Kidney glomerular epithelial cell (primary cell): ENCODE results near the gene CECR2.
"Not testable (repeated sequence)": the region's sequence is repeated elsewhere in the genome, so short reads cannot be mapped to it uniquely, and the experiment has no call there.

Experiments
- DNase-seq: peaks from one replicate; lab custom pipeline; 2025; lab: John Stamatoyannopoulos, UW

CECR2 gene

DNA sequence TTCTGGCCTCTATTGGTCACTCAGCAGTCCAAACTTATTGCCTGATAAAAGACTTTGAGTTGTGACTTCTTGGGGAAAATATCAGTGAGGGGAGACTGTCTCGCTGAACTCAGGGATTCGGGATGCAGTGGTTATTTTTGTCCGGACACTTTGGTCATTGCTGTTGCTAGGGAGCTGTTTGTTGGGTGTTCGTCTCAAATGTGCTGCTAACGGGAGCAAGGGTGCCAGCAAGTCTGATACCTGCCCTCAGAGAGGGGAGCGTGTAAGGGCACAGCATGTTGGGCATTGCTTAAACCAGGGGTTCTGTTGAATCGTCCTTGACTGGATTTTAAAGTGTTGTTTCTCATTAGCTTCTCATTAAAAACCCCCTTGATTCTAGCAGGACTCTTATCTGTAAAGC is 144.8 kb downstream of the CECR2 start:
- DNase-seq, result no peak

DNA sequence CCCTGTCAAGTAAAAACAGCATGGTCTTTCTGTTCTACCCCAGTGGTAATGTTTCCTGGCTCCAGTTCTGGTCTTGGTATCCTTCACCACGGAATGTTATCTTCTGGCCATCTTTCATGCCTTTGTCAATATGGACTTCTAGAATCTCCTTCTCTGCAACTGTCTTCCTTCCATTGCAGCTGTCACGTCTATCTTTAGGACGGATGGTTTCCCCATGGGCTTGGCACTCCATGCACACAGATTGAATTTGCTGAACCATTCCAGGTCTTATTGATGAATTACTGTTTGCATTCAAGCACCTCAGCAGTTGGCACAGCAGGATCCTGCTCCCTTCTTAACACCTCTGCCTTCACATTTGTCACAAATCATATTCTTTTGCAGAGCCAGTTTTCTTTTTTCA is 149.1 kb downstream of the CECR2 start:
- DNase-seq, result no peak

DNA sequence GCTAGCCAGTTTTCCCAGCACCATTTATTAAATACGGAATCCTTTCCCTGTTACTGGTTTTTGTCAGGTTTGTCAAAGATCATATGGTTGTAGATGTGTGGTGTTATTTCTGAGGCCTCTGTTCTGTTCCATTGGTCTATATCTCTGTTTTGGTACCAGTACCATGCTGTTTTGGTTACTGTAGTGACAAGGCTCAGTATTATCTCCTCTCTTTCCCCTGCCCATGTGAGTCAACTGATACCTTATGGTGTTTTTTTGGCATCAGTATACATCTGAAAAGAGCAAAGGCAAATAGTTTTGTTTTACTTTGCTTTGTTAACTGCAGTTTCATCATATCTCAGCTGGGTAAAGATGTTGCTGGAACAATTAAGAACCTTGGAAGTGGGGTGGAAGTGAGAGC is 152.7 kb downstream of the CECR2 start:
- not testable (repeated sequence) for DNase-seq

DNA sequence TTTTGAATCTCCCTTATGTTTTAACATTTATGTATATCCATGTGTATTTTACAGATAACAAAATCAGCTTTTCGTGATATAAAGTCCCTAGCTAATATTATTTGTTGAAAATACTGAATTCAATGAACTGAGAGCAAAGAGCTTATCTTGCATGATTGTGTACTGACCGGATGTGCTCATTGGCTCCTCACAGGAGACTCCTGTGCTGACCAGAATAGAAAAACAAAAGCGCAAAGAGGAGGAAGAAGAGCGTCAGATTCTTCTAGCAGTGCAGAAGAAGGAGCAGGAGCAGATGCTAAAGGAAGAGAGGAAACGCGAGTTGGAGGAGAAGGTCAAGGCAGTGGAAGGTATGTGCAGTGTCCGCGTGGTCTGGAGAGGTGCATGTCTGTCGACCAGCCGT is 154.7 kb downstream of the CECR2 start:
- DNase-seq, result no peak

DNA sequence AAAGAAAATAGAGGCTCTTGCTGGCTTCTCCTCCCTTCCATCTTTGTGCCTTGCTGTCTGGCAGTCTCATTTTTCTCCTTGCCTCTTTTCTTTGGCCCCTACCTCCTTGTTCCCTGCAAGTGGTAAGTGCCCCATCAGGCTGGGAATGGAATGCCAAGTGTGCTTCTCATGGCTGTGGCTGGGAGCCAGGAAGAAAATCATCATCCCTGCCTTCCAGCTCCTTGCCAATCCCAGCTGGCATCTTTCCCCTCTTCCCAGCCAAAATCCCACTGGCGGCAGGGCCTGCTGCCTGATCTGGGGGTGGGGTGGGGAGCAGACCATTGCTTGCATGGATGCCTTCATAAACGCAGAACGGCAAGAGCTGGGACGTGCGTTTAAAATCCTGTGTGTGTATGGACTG is 167.0 kb downstream of the CECR2 start:
- DNase-seq, result no peak

DNA sequence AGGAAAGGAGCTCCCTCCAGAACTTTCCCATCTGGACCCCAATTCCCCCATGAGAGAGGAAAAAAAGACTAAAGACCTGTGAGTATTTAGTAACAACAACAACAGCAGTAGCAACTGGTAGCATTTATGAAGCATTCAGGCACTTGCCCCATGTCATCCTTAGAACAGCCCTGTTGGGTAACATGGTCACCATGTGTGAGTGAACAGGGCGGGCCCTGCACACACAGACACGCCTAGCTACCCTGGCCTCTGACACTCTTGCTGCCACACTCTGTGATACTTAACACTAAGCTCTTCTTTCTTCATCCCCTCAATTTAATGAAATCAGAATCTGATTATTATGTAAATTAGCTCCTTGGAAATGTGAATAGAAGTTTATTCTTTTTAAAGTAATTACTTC is 167.9 kb downstream of the CECR2 start:
- DNase-seq, result no peak

DNA sequence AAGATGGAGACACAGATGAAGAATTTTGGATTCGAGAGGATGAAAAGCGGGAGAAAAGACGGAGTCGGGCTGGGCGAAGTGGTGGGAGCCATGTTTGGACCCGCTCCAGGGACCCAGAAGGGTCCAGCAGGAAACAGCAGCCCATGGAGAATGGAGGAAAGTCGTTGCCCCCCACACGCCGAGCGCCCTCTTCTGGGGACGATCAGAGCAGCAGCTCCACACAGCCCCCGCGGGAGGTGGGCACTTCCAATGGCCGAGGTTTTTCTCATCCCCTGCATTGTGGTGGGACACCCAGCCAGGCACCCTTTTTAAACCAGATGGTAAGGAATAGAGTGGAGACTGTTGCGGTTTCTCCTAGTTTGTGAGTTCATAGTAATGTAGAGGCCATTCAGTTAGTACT is 171.2 kb downstream of the CECR2 start:
- no peak for DNase-seq

DNA sequence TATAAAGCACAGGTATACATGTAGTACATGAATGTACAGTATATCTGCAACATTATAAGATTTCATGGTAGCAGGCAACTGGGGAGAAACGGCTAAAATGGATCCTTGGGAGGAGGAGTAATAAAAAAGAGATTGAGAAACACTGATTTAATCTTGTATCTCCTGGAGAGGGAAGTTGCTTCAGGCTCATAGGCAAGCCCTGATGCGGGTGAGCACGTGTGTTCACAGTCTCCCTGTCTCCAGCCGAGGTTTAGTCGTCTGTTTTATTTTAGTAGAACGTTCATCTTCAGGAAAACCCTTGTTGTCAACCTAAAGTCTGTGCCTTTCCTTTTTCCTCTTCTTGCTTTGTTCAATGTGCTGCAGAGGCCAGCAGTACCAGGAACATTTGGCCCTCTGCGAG is 172.2 kb downstream of the CECR2 start:
- DNase-seq, result no peak

DNA sequence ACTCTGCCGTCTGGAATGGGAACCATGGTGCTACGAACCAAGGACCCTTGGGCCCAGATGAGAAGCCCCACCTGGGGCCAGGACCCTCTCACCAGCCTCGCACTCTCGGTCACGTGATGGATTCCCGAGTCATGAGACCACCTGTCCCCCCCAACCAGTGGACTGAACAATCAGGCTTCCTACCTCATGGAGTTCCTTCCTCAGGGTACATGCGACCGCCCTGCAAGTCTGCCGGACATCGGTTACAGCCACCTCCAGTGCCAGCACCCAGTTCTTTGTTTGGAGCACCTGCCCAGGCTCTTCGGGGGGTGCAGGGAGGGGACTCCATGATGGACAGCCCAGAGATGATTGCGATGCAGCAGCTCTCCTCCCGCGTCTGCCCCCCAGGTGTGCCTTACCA is 173.2 kb downstream of the CECR2 start:
- DNase-seq, result no peak

DNA sequence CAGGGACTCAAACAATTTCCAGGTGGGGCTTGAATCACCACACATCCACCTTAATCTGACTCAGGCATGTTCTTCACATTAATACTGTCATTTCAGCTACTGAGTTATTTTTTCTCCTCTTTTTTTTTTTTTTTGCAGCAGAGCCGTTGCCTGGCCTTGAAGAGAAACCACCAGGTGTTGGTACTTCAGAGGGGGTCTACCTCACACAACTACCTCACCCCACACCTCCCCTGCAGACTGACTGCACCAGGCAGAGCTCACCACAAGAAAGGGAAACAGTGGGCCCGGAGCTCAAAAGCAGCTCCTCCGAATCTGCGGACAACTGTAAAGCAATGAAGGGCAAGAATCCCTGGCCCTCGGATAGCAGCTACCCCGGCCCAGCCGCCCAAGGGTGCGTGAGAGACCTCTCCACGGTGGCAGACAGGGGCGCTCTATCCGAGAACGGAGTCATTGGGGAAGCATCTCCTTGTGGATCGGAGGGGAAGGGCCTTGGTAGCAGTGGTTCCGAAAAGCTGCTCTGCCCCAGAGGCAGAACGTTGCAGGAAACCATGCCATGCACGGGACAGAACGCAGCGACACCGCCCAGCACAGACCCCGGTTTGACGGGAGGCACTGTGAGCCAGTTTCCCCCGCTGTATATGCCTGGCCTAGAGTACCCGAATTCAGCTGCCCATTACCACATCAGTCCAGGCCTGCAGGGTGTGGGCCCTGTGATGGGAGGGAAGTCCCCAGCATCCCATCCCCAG is 178.9 kb downstream of the CECR2 start:
- DNase-seq, result no peak

DNA sequence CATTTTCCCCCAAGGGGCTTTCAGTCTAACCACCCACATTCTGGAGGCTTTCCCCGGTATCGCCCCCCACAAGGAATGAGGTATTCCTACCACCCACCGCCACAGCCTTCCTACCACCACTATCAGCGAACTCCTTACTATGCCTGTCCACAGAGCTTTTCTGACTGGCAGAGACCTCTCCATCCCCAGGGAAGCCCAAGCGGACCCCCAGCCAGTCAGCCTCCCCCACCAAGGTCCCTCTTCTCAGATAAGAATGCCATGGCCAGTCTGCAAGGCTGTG is 179.4 kb downstream of the CECR2 start:
- no peak for DNase-seq

DNA sequence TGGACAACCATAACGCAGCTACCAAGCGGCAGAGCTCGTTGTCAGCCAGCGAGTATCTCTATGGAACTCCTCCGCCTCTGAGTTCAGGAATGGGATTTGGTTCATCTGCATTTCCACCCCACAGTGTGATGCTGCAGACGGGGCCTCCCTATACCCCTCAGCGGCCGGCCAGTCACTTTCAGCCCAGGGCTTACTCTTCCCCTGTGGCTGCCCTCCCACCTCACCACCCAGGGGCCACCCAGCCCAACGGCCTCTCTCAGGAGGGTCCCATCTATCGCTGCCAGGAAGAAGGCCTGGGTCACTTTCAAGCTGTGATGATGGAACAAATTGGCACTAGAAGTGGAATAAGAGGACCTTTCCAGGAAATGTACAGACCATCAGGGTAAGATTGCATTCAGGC is 179.9 kb downstream of the CECR2 start:
- no peak for DNase-seq

DNA sequence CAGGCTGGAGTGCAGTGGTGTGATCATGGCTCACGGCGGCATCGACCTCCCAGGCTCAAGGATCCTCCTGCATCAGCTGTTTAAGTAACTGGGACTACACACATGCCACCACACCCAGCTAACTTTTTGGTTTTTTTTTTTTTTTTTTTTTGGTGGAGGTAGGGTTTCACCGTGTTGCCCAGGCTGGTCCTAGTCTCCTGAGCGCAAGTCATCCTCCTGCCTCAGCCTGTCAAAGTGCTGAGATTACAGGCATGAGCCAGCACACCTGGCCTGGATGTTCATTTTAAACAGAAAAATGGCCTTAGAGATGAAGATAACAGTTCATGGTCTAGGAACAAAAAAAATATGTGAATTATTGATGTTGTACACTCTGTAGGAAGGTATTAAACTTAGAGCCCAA is 180.4 kb downstream of the CECR2 start:
- no peak for DNase-seq

DNA sequence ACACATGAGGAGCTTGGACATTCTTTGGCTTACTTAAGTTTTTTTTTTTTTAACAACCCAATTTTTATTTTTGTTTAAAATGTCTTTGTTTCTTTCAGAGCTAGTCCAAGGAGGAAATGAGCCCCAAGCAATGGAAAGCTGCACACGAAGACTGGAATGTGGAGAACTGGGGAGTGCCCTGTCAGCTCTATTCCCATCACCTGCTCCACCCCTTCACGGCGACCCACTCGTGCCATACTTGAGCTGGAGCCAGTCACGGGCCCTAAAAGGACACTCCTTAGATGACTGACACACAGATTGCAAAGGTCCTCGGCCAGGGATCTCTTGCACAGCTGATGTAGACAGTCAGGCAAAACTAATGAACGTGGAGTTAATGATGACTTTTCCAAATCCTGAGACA is 183.5 kb downstream of the CECR2 start:
- DNase-seq, result no peak

DNA sequence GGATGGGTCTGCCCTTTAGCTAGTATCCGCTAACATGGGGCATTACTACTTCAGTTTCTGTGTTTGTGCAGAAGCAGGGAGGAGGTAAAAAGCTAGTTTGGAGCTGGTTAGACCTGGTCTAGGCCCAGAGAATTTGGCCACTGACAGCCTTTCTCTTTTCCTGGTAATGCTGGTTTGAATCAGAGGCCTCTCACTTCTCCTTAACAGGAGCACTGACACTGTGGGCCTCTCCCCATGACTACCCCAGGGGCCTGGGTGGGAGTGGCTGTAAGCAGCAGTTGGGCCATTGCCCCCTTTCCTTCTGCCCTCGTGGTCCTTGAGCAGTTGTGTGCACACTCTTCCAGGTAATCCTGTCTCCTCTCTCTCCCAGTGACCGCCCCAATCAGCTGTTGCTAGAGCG is 185.6 kb downstream of the CECR2 start:
- no peak for DNase-seq

DNA sequence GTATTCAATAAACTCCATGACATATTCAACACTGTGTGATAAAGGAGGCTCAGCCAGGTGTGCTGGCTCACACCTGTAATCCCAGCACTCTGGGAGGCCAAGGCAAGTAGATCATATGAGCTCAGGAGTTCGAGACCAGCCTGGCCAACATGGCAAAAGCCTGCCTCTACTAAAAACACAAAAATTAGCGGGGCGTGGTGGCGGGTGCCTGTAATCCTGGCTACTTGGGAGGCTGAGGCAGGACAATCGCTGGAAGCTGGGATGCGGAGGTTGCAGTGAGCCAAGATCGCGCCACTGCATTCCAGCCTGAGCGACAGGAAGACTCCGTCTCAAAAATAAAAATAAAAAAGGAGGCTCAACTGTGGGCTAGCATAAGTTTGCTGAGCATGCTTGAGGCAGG is 189.9 kb downstream of the CECR2 start:
- no peak for DNase-seq

DNA sequence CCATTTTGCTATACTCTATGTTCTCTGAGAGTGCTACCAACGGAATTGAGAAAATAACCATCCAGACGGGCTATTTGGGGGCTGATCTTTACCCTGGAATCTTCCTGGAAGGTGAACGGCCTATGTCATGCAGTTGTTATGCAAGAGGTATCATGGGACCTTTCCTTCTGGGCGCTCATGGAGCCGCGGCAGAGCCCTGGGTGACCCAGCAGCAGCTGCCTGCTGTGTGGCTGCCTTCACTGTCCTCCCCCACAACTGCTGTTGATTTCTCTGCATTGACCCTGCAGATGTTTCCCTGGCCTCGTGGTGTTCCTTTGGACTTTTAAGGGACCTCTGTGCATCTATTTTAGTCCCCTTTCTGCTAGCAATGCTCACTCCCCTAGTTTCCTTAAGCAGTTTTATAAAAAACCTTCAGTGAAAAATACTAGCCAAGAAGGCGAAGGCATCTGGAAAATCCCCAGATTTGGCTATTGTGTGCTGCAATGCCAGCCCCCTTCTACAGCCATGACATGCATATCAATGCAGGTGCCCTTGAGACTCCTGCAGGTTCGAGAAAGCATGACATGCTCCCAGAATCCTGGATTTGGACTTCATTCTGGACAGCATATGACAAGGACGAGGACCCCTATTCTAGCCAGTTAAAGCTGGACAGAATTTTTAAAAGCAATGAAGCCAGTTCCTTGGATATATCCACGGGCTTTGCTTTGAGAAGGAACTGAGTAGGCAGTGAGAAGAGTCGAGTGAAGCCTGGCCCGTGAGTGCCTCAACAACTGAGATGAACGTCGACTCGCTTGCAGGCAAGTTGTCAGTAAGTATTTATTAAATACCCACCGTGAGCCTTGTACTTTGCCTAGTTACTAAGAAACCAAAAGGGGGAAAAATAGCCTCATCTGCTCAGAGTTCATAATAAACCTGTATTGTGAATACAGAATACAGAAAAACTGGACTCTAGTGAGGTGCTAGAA is 193.9 kb downstream of the CECR2 start, which contains the start of gene SLC25A18:
Gene SLC25A18, plus strand, starts transcription at position 593 of the 965 bp plus-strand sequence. CDS start 16,447 bp downstream, outside the sequence.
- DNase-seq, result no peak

DNA sequence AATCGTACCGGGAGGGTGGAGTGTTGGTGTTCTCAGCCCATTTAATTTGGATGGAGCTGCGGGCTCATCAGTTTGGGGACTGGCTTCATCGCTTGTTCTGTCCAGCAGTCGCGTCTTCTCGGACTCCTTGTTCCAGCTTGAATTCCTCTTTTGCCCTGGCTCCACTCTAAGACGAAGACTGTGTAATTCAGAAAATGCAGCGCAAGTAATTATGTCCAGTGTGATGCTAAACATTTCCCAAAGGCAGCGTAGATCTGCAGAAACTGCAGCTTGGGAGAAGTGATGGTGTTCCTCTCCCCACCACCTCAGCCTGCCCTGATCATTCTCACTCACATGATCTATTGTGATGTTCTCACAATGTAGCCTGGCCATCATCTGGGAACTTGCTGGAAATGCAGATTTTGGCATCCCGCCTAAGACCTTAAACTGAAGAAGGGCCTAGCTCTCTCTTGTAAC is 194.7 kb downstream of the CECR2 start:
- no peak for DNase-seq

DNA sequence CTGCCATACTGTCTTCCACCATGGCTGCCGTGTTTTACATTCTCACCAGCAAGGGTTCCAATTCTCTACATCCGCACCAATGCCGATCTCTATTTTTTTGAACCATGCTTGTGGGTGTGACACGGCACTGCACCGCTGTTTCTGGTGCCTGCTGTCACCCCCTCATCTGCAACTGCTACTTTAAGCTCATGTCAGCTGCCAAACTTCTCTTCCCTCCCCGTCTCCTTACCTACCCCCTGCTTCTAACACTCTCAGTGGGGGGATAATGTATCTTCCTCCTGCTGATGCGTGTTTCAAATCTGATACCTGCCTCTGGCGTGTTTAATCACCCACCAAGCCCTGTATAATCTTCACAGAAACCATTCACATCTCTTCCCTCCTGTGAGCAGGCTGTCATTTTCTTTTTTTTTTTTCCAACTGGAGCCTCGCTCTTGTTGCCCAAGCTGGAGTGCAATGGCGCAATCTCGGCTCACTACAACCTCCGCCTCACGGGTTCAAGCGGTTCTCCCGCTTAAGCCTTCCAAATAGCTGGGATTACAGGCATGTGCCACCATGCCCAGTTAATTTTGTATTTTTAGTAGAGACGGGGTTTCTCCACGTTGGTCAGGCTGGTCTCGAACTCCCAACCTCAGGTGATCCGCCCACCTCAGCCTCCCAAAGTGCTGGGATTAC is 196.9 kb downstream of the CECR2 start:
- DNase-seq, result not testable (repeated sequence)

DNA sequence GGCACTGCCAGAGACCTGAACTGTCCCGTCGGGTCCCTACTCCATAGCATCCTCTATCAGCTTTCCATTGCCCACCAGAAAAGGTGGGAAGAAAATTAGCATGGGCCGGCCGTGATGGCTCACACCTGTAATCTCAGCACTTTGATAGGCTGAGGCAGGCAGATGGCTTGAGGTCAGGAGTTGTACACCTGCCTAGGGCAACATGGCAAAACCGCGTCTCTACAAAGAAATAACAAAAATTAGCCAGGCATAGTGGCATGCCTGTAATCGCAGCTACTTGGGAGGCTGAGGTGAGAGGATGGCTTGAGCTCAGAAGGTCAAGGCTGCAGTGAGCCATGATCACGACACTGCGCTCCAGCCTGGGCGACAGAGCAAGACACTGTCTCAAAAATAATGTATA is 197.5 kb downstream of the CECR2 start:
- DNase-seq, result peak; percentile 22

DNA sequence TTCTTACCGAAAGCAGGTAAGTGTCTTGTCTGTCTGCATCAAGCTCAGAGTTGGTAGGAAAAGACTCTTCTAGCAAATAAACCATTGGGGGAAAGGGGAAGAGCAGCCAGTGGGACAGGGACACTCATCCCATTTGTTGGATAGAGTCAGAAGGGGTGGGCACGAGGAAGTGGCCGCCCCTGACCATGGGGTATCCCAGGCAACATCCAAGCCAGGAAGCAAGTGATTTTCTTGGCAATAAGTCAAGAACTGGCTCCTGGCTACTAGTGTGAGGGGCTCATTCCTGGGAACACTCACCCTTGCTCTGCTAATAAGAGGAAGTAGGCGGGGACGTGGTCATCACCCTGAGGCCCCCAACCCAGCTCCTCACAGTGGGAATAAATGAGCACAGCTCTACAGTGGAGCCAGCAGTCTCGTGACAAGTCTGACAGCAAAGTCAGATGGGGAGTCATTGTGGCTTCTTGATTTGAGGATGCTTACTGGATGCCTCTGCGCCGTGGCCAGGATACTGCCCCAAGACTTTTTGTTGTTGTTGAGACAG is 200.8 kb downstream of the CECR2 start:
- DNase-seq, result no peak

DNA sequence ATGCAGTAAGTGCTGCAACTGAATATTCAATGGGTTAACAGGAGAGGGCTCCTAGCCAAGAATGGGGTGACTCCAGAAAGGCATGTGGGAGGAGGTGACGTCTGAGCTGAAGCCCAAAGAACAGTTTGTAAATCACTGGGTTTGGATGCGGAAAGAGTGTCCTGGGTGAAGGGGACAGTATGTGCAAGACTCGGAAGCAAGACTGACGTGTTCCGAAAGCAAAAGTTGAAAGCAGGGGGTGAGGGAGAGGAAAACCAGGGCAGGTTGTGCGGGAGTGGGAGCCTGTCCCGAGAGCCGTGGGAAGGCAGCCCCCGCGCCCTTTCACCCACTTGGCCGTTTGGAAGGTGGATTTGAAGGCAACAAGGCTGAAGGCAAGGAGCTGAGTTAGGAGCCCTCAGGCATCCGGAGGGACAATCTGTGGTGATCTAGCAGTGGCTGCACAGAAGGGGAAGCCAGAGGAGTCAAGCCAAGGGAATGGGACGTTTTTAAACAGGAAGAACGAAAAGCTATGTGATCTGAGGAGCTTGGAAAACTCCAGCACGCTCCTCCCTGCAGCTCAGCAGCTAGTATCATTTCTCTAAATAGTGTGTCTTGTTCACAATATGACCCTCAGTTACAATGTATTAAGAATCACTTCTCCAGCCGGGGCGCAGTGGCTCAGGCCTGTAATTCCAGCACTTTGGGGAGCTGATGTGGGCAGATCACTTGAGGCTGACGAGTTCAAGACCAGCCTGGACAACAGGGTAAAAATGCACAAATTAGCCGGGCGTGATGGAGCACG is 201.8 kb downstream of the CECR2 start:
- no peak for DNase-seq
